Uterus (tissue), 2 donors: ENCODE measurements around the gene CRISP3.

Experiments
- POLR2A ChIP-seq, 2 donors: fragments of 450-650 bp; IDR thresholded peaks; one replicate each; pipeline ENCODE4 v1.6.1; 2016; ENCODE audit warnings: antibody characterized with exemption in 2 of 2, mild to moderate bottlenecking in 1 of 2, moderate library complexity in 1 of 2
- TF ChIP-seq, protein P1 (sequence below), 4 experiments: fragments of 200-600 bp in 2 of 4; fragments of 450-650 bp in 2 of 4; sonication (generic) in 2 of 4; IDR thresholded peaks; one replicate each; pipeline ENCODE4 v1.5.1; 2016 to 2019; ENCODE audit warnings: antibody characterized with exemption in 4 of 4, mild to moderate bottlenecking in 2 of 4, moderate library complexity in 1 of 4

DNA sequence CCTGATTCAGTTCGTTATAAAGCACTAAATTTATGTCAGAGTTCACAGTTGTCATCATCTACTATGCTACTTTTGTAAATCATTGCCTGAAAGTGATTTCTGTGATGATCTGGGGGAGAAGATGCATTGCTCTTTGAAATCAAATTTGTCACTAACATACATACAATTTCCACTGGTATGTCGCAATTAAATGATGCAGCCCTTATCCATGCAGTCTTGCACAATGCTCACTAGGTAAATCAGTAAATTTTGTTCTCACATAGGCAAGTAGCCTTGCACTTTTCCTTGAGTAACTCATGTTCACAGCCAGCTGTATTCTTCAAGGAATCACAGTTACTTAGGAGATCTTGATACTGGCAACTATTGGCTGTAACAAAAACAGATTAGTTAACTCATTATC is 51.7 kb downstream of the CRISP3 start:
- TF ChIP-seq, protein P1, sequence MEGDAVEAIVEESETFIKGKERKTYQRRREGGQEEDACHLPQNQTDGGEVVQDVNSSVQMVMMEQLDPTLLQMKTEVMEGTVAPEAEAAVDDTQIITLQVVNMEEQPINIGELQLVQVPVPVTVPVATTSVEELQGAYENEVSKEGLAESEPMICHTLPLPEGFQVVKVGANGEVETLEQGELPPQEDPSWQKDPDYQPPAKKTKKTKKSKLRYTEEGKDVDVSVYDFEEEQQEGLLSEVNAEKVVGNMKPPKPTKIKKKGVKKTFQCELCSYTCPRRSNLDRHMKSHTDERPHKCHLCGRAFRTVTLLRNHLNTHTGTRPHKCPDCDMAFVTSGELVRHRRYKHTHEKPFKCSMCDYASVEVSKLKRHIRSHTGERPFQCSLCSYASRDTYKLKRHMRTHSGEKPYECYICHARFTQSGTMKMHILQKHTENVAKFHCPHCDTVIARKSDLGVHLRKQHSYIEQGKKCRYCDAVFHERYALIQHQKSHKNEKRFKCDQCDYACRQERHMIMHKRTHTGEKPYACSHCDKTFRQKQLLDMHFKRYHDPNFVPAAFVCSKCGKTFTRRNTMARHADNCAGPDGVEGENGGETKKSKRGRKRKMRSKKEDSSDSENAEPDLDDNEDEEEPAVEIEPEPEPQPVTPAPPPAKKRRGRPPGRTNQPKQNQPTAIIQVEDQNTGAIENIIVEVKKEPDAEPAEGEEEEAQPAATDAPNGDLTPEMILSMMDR (IDR thresholded peaks at IDR 0.05): no peak
- TF ChIP-seq POLR2A (IDR thresholded peaks at IDR 0.05): no peak
